ENCODE measurements around the gene SGTA. TPM values are rescaled to one million over a fixed set of nuclear protein-coding genes. Genes with fewer than 3 reads are reported as not detected.

SGTA gene
- total and polyA plus RNA-seq, 2 of the 13 experiments (the other 11 are each of a cell fraction or from before 2014, with no cell fraction given): 43.9 to 47.4 TPM

- peaks cover 10 to 35% of the 10 kb centered on the region in 2 experiments; a peak in 4 of 5 replicates for H3K36me3 ChIP-seq (replicated peaks in 1 of 2; ENCODE audit: control insufficient read depth in 1 of 2, insufficient read depth in 2 of 2, low read length in 2 of 2)
- intact Hi-C loops (cut with micrococcal nuclease; ENCODE audit: unreplicated experiment): no loop called here
- no peak overlapping the region for H2AFZ ChIP-seq (ENCODE audit: low read length)
- BruUV-seq (replicated peaks): no TSS peak
- H4K20me1 ChIP-seq (ENCODE audit: insufficient read depth, low read length): no peaks in the 10 kb centered on the region
- H3K9ac ChIP-seq (ENCODE audit: insufficient read depth, low read depth, low read length): peak overlapping the region; percentile 44; the same call in 1 of the 2 replicates
- in situ Hi-C loops (cut with HindIII; ENCODE audit: extremely low pct_ligation_motif_present, low pct_unique_long_range_greater_than_20kb): loop anchor here (10.0 kb wide), 1 partner anchor 63 kb away; no protein-coding TSS in a partner anchor
- WGBS (ENCODE audit: low lambda C conversion rate): 95% methylated on average over 22 of the region's 34 CpGs
- no peaks in the 10 kb centered on the region for H3K9me3 ChIP-seq (ENCODE audit: low read length)
- FAIRE-seq (no peak), ATAC-seq (no peak), DNase-seq (ENCODE audit: low spot score) (no peak)
- ChIA-PET CTCF (ENCODE audit: low intra/inter-chr PET ratio, low total read pairs) (no interaction called here), POLR2A (interaction anchor here (0.9 to 2.5 kb wide), 8 partner anchors 8 to 55 kb away, joined by 3 to 18 read pairs (median 6); partner anchors contain the start of genes SGTA, THOP1, ZNF554 and ZNF555)
- 0 out of 2 replicates have a peak overlapping the region, but pooled peaks have one; percentile 30 for H3K4me2 ChIP-seq (ENCODE audit: low read depth, low read length)
- peaks cover 18% of the 10 kb centered on the region for H3K4me1 ChIP-seq (ENCODE audit: insufficient read depth, low read length)
- H3K27me3 ChIP-seq (ENCODE audit: control insufficient read depth in 1 of 2, insufficient read depth in 2 of 2, low read length in 2 of 2): no peaks in the 10 kb centered on the region
- no peak overlapping the region; a peak in 1 of 6 replicates for H3K4me3 ChIP-seq (replicated peaks in 1 of 3; ENCODE audit: insufficient read depth in 1 of 3, low read depth in 2 of 3, low read length in 3 of 3)
- no peaks in the 10 kb centered on the region for H3K79me2 ChIP-seq (ENCODE audit: insufficient read depth, low read length)
- H3K27ac ChIP-seq (ENCODE audit: extremely low read length, insufficient read depth, low read length): peak overlapping the region; percentile 66
- TF ChIP-seq SOX13 (IDR thresholded peaks at IDR 0.05): no peak
- TF ChIP-seq SOX13 (CRISPR knock-in tag; conservative IDR thresholded peaks at IDR 0.05 in 1 of 2, IDR thresholded peaks at IDR 0.05 in 1 of 2): no peak
- no peak for TF ChIP-seq KLF12 (CRISPR knock-in tag; IDR thresholded peaks at IDR 0.05; ENCODE audit: borderline replicate concordance)
- TF ChIP-seq NONO (IDR thresholded peaks at IDR 0.05): no peak
- 0 out of 2 replicates have a peak, but pooled peaks have one; percentile 4 for TF ChIP-seq NONO (CRISPR knock-in tag; conservative IDR thresholded peaks at IDR 0.05)
- TF ChIP-seq ZNF891 (CRISPR knock-in tag; IDR thresholded peaks at IDR 0.05): no peak
- TF ChIP-seq MNT (IDR thresholded peaks at IDR 0.05): no peak
- TF ChIP-seq EP300 (IDR thresholded peaks at IDR 0.05; ENCODE audit: low read depth in 2 of 2, low read length in 2 of 2): no peak
- TF ChIP-seq EP300 (CRISPR knock-in tag; IDR thresholded peaks at IDR 0.05; ENCODE audit: borderline replicate concordance): no peak
- TF ChIP-seq ZNF746 (CRISPR knock-in tag; IDR thresholded peaks at IDR 0.05): no peak
- TF ChIP-seq ZNF790 (CRISPR knock-in tag; IDR thresholded peaks at IDR 0.05; ENCODE audit: borderline replicate concordance): no peak
- TF ChIP-seq RBFOX2 (IDR thresholded peaks at IDR 0.05; ENCODE audit: low read depth, low read length): peak; percentile 33
- TF ChIP-seq ZBTB1 (CRISPR knock-in tag; IDR thresholded peaks at IDR 0.05; ENCODE audit: borderline replicate concordance): no peak
- TF ChIP-seq GPN1 (CRISPR knock-in tag; IDR thresholded peaks at IDR 0.05; ENCODE audit: borderline replicate concordance): no peak
- TF ChIP-seq ELF4 (CRISPR knock-in tag; IDR thresholded peaks at IDR 0.05; ENCODE audit: borderline replicate concordance): no peak
- TF ChIP-seq E2F5 (CRISPR knock-in tag; conservative IDR thresholded peaks at IDR 0.05): no peak
- no peak for TF ChIP-seq SATB2 (CRISPR knock-in tag; IDR thresholded peaks at IDR 0.05)
Observed at GRCh38 chr19:2811735-2812413, 28.8 kb upstream of the SGTA start.

All from HepG2 (cell line).